Measurements from ENCODE around the gene CFAP221. TPM values are rescaled to one million over a fixed set of nuclear protein-coding genes. Genes with fewer than 3 reads are reported as not detected.

Gene CFAP221
- total and polyA plus RNA-seq, 4 experiments from 2014 or later: not detected

DNA sequence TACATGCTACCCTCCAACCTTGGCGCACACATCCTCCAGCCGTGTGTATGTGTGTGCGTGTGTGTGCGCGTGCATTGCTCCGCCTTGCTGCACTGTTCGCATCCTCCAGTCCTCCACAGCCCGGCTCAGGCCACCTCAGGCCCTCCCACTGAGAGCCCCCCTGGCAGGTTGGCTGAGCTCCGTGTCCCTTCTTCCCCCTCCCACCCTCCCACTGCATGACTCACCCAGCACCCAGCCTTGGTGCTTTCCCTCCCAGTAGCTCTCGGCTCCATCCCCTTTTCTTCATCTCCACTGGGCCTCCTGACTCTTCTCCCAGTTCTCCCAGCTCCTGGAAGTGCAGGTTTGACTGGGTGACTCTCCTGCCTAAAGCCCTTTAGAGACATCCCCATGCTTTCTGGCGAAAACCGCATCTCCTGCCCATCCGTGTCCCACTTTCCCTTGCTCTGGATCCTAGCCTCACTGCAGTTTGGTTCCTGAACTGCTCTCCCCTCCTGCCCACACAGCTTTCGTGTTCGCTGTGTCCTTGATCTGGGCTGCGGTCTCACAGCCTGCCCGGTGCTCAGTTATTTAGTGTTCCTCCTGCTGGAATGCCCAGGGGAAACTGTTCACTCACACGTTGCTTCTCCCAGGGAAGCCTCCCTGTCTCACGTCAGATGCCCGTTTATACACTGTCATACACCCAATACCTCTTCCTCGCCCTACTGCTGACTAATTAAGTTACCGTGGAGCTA, 139.6 kb downstream of the CFAP221 start:
- Mint-ChIP-seq H3K36me3 (peaks cover 20 to 46% of the 10 kb centered on the region in 2 donors), H3K9me3 (no peaks in the 10 kb centered on the region), H3K27ac (peak overlapping the region in 3 of 7 donors; percentile 63 to 75 (median 67)), H3K4me1 (peaks cover 13 to 35% (median 22%) of the 10 kb centered on the region in 4 donors), H3K4me3 (peak overlapping the region in 1 of 8 donors; percentile 27), H3K27me3 (no peaks in the 10 kb centered on the region)
- H3K4me3 ChIP-seq (ENCODE audit: low read length in 2 of 2): no peak overlapping the region
- H3K36me3 ChIP-seq (ENCODE audit: insufficient read depth, low read length): peaks cover 15% of the 10 kb centered on the region
- no peak overlapping the region for H3K27ac ChIP-seq (ENCODE audit: low read depth, low read length)
- DNase-seq: no peak
- H3K4me1 ChIP-seq (ENCODE audit: insufficient read depth, low read length): peaks cover 11% of the 10 kb centered on the region
- POLR2A ChIA-PET (ENCODE audit: partially characterized antibody): no interaction called here
- no peaks in the 10 kb centered on the region for H3K9me3 ChIP-seq (ENCODE audit: control insufficient read depth in 1 of 2, low read length in 2 of 2)
- CTCF ChIA-PET (ENCODE audit: partially characterized antibody): interaction anchor here (1.1 to 1.6 kb wide), 2 partner anchors 19 to 493 kb away, joined by 3 to 4 read pairs; no protein-coding TSS in a partner anchor
- intact Hi-C loops (cut with micrococcal nuclease): no loop called here
- no peaks in the 10 kb centered on the region for H3K27me3 ChIP-seq (ENCODE audit: insufficient read depth, low read length)

DNA sequence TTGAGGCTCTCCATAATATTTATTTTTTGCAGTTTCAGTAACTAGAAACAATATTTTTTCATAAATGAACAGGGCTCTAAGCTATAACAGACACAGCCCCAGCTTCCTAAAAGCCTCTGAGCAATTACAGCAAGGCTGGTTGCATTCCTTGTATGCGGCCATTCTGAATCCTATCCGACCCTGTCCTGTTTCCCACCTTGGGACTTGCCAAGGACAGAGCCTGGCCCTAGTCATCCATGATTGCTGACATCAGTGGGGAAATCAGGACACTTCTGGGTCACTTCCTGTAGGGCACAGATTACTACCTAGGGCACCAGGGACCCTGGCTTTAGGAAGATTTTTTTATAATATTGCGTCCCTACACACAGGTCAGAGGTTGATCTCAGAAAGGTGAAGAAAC, 140.3 kb downstream of the CFAP221 start:
- CTCF ChIA-PET (ENCODE audit: partially characterized antibody): interaction anchor here (1.1 to 1.6 kb wide), 2 partner anchors 18 to 492 kb away, joined by 3 to 4 read pairs; no protein-coding TSS in a partner anchor
- Mint-ChIP-seq H3K27ac (no peak overlapping the region), H3K4me1 (peaks cover 12 to 29% (median 20%) of the 10 kb centered on the region in 4 donors), H3K27me3 (no peaks in the 10 kb centered on the region), H3K36me3 (peaks cover 24 to 47% of the 10 kb centered on the region in 2 donors), H3K4me3 (no peak overlapping the region), H3K9me3 (no peaks in the 10 kb centered on the region)
- Histone ChIP-seq H3K27me3 (ENCODE audit: insufficient read depth, low read length) (no peaks in the 10 kb centered on the region), H3K27ac (ENCODE audit: low read depth, low read length) (no peak overlapping the region), H3K36me3 (ENCODE audit: insufficient read depth, low read length) (peaks cover 15% of the 10 kb centered on the region), H3K9me3 (ENCODE audit: control insufficient read depth in 1 of 2, low read length in 2 of 2) (no peaks in the 10 kb centered on the region), H3K4me1 (ENCODE audit: insufficient read depth, low read length) (peaks cover 10% of the 10 kb centered on the region), H3K4me3 (ENCODE audit: low read length in 2 of 2) (no peak overlapping the region)
- intact Hi-C loops (cut with micrococcal nuclease): no loop called here
- POLR2A ChIA-PET (ENCODE audit: partially characterized antibody): no interaction called here
- DNase-seq: no peak

DNA sequence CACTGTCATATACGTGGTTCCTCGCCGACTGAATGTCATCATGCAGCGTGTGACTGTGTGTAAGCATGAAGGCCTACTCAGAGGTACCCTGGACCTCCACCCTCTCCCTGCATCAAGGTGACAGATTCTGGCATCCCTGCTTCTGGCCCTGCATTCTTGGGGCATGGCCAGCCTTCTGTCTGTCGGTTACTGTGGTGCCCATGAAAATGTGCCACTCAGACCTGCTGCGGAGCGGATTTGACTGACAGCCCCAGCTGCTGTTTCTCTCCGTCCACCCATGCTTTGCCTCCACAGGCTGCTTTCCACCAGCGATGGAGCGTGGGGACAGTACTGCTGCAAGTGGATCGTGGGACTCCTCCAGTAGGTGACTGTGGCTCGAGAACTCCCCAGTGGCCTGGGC, 144.4 kb downstream of the CFAP221 start:
- POLR2A ChIA-PET (ENCODE audit: partially characterized antibody): no interaction called here
- H3K27ac Mint-ChIP-seq: no peak overlapping the region
- no peaks in the 10 kb centered on the region for H3K4me1 ChIP-seq (ENCODE audit: insufficient read depth, low read length)
- CTCF ChIA-PET (ENCODE audit: partially characterized antibody): no interaction called here
- peaks cover 15 to 32% of the 10 kb centered on the region in 2 donors for H3K36me3 Mint-ChIP-seq
- H3K27me3 ChIP-seq (ENCODE audit: insufficient read depth, low read length): no peaks in the 10 kb centered on the region
- H3K27me3 Mint-ChIP-seq: no peaks in the 10 kb centered on the region
- H3K4me1 Mint-ChIP-seq: peaks cover 0 to 2% (median 2%) of the 10 kb centered on the region in 4 donors
- intact Hi-C loops (cut with micrococcal nuclease): no loop called here
- no peak overlapping the region for H3K27ac ChIP-seq (ENCODE audit: low read depth, low read length)
- no peaks in the 10 kb centered on the region for H3K9me3 ChIP-seq (ENCODE audit: control insufficient read depth in 1 of 2, low read length in 2 of 2)
- no peak for DNase-seq
- no peaks in the 10 kb centered on the region for H3K9me3 Mint-ChIP-seq
- H3K4me3 ChIP-seq (ENCODE audit: low read length in 2 of 2): no peak overlapping the region
- H3K4me3 Mint-ChIP-seq: no peak overlapping the region
- H3K36me3 ChIP-seq (ENCODE audit: insufficient read depth, low read length): peaks cover 9% of the 10 kb centered on the region

DNA sequence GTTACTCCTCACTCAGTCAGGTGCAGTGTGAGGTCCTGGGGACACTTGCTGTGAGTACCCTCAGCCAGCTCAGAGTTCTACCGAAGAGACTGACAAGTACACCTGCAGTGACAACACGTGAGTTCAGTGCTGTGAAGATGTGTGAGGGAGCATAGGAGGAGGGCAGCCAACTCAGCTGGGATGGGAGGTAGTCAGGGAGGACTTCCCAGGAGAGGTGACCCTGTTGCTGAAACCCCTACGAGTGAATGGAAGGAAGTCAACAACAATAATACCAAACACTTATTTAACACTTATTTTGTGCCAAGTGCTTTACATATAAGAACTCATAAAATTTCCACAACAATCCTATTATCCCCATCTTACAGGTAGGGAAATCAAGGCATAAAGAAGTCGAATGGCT, 145.0 kb downstream of the CFAP221 start:
- H3K9me3 Mint-ChIP-seq: no peaks in the 10 kb centered on the region
- no peak overlapping the region for H3K4me3 ChIP-seq (ENCODE audit: low read length in 2 of 2)
- peaks cover under 1% of the 10 kb centered on the region for H3K4me1 ChIP-seq (ENCODE audit: insufficient read depth, low read length)
- intact Hi-C loops (cut with micrococcal nuclease): no loop called here
- no peak overlapping the region for H3K4me3 Mint-ChIP-seq
- H3K36me3 ChIP-seq (ENCODE audit: insufficient read depth, low read length): peaks cover 9% of the 10 kb centered on the region
- H3K27ac Mint-ChIP-seq: peak overlapping the region in 3 of 7 donors; percentile 17 to 52 (median 24)
- H3K27me3 ChIP-seq (ENCODE audit: insufficient read depth, low read length): no peaks in the 10 kb centered on the region
- H3K27ac ChIP-seq (ENCODE audit: low read depth, low read length): no peak overlapping the region
- CTCF ChIA-PET (ENCODE audit: partially characterized antibody): no interaction called here
- peaks cover 15 to 32% of the 10 kb centered on the region in 2 donors for H3K36me3 Mint-ChIP-seq
- H3K9me3 ChIP-seq (ENCODE audit: control insufficient read depth in 1 of 2, low read length in 2 of 2): no peaks in the 10 kb centered on the region
- POLR2A ChIA-PET (ENCODE audit: partially characterized antibody): no interaction called here
- no peaks in the 10 kb centered on the region for H3K27me3 Mint-ChIP-seq
- no peak for DNase-seq
- peaks cover 0 to 8% (median 5%) of the 10 kb centered on the region in 4 donors for H3K4me1 Mint-ChIP-seq

DNA sequence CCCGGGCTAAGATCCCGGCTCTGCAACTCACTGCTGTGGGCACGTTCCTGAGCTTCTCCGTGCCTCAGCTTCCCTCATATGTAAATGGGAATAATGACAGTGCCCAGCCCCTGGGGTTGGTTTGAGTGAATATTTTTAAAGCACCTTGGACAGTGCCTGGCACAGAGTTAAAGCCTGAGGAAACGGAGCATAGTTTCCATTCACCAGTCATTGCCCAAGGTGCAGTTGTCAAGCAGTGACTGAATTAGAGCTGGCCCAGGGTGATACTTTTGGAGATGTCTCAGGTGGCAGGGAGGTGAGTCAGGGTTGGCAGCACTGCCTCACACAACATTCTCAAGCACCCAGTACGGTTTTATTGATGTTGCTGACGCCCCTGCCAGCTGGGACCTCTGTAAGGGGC, 146.9 kb downstream of the CFAP221 start:
- H3K4me3 ChIP-seq (ENCODE audit: low read length in 2 of 2): no peak overlapping the region
- POLR2A ChIA-PET (ENCODE audit: partially characterized antibody): interaction anchor here (1.2 kb wide), 1 partner anchor 12 kb away, joined by 4 read pairs; the partner anchor contains the start of gene TMEM177

DNA sequence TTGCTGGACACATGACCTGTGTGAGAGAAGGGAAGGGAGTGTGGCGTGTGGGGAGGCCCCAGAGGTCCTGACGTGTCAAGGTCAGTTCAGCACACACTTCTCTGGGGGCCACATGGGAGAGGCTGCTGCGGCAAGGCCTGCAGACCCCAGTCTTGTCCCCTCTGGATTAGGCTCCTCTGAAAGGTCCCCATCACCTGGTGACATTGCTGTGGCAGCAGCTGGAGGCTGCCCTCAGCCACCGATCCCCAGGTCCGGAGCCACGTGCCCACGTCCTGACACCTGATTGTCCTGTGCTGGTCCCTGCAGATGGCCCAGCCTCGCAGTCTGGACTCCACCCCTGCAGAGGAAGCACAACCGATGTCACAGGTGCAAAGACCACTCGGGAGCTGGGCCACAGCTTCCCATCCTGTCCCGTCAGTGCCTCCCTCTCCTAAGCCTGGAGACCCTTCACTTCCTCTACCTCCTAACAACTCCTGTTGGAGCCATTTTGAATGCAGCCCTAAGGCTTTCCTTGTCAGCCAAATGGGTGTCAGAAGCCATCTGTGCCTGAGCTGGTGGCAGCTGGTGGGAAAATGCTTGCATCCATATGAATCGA, 147.5 kb downstream of the CFAP221 start:
- Mint-ChIP-seq H3K36me3 (peaks cover 15 to 26% of the 10 kb centered on the region in 2 donors), H3K4me3 (no peak overlapping the region), H3K9me3 (no peaks in the 10 kb centered on the region), H3K27ac (peak overlapping the region in 1 of 7 donors; percentile 77), H3K4me1 (peaks cover 10 to 18% (median 12%) of the 10 kb centered on the region in 4 donors), H3K27me3 (no peaks in the 10 kb centered on the region)
- no peak overlapping the region for H3K4me3 ChIP-seq (ENCODE audit: low read length in 2 of 2)
- peaks cover 8% of the 10 kb centered on the region for H3K36me3 ChIP-seq (ENCODE audit: insufficient read depth, low read length)
- H3K4me1 ChIP-seq (ENCODE audit: insufficient read depth, low read length): peaks cover 21% of the 10 kb centered on the region
- POLR2A ChIA-PET (ENCODE audit: partially characterized antibody): interaction anchor here (1.2 kb wide), 1 partner anchor 13 kb away, joined by 4 read pairs; the partner anchor contains the start of gene TMEM177
- no peaks in the 10 kb centered on the region for H3K27me3 ChIP-seq (ENCODE audit: insufficient read depth, low read length)
- intact Hi-C loops (cut with micrococcal nuclease): no loop called here
- H3K9me3 ChIP-seq (ENCODE audit: control insufficient read depth in 1 of 2, low read length in 2 of 2): no peaks in the 10 kb centered on the region
- no peak overlapping the region for H3K27ac ChIP-seq (ENCODE audit: low read depth, low read length)
- CTCF ChIA-PET (ENCODE audit: partially characterized antibody): interaction anchor here (1.0 to 3.2 kb wide), 3 partner anchors 11 to 33 kb away, joined by 3 to 14 read pairs (median 3); no protein-coding TSS in a partner anchor
- no peak for DNase-seq

More for the DNA sequence above, 146.9 kb downstream of the CFAP221 start:
- no peak overlapping the region for H3K4me3 Mint-ChIP-seq
- CTCF ChIA-PET (ENCODE audit: partially characterized antibody): interaction anchor here (1.3 to 3.2 kb wide), 2 partner anchors 11 to 16 kb away, joined by 3 to 14 read pairs; no protein-coding TSS in a partner anchor
- peaks cover 10 to 15% (median 12%) of the 10 kb centered on the region in 4 donors for H3K4me1 Mint-ChIP-seq
- Histone ChIP-seq H3K27me3 (ENCODE audit: insufficient read depth, low read length) (no peaks in the 10 kb centered on the region), H3K27ac (ENCODE audit: low read depth, low read length) (no peak overlapping the region), H3K4me1 (ENCODE audit: insufficient read depth, low read length) (peaks cover 20% of the 10 kb centered on the region), H3K9me3 (ENCODE audit: control insufficient read depth in 1 of 2, low read length in 2 of 2) (no peaks in the 10 kb centered on the region), H3K36me3 (ENCODE audit: insufficient read depth, low read length) (peaks cover 9% of the 10 kb centered on the region)
- intact Hi-C loops (cut with micrococcal nuclease): no loop called here
- H3K27ac Mint-ChIP-seq: no peak overlapping the region
- H3K36me3 Mint-ChIP-seq: peaks cover 15 to 29% of the 10 kb centered on the region in 2 donors
- H3K9me3 Mint-ChIP-seq: no peaks in the 10 kb centered on the region
- no peaks in the 10 kb centered on the region for H3K27me3 Mint-ChIP-seq
- DNase-seq: no peak

DNA sequence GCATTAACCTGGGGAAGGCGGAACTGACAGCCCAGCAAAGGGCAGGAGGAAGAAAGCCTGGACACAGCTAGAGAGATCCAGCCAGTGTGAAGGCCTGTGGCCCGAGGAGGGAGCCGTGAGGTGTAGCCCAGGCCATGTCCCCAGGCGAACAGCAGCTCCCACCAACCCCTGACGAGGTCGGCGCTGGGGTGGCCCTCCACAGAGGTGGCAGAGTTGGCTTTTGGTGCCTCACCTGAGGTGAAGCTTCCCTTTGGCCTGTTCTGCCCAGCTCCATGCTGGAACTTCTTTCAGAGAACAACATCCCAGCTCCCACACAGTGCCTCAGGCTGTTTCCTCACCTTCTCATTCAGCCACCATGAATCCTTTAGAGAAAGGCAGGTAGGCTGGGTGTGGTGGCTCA, 148.1 kb downstream of the CFAP221 start:
- no peak overlapping the region for H3K4me3 Mint-ChIP-seq
- peaks cover 10 to 18% (median 13%) of the 10 kb centered on the region in 4 donors for H3K4me1 Mint-ChIP-seq
- ChIA-PET POLR2A (ENCODE audit: partially characterized antibody) (interaction anchor here (1.2 kb wide), 1 partner anchor 13 kb away, joined by 4 read pairs; the partner anchor contains the start of gene TMEM177), CTCF (ENCODE audit: partially characterized antibody) (interaction anchor here (0.6 to 3.2 kb wide), 5 partner anchors 10 to 583 kb away, joined by 3 to 14 read pairs (median 4); no protein-coding TSS in a partner anchor)
- Histone ChIP-seq H3K27me3 (ENCODE audit: insufficient read depth, low read length) (no peaks in the 10 kb centered on the region), H3K36me3 (ENCODE audit: insufficient read depth, low read length) (peaks cover 4% of the 10 kb centered on the region), H3K9me3 (ENCODE audit: control insufficient read depth in 1 of 2, low read length in 2 of 2) (no peaks in the 10 kb centered on the region), H3K4me1 (ENCODE audit: insufficient read depth, low read length) (peaks cover 27% of the 10 kb centered on the region), H3K4me3 (ENCODE audit: low read length in 2 of 2) (no peak overlapping the region), H3K27ac (ENCODE audit: low read depth, low read length) (no peak overlapping the region)
- no peaks in the 10 kb centered on the region for H3K9me3 Mint-ChIP-seq
- no peak overlapping the region for H3K27ac Mint-ChIP-seq
- no peak for DNase-seq
- no peaks in the 10 kb centered on the region for H3K27me3 Mint-ChIP-seq
- peaks cover 10 to 20% of the 10 kb centered on the region in 2 donors for H3K36me3 Mint-ChIP-seq
- intact Hi-C loops (cut with micrococcal nuclease): no loop called here
